Osteocyte (in vitro differentiated cells): ENCODE data around the gene ASXL1. TPM values are rescaled to one million over a fixed set of nuclear protein-coding genes. Genes with fewer than 3 reads are reported as not detected.

Source experiments
- DNase-seq: peaks from one replicate; pipeline ENCODE4 v3.0.0; 2021; ENCODE audit warnings: mixed read lengths; ENCODE audit not compliant: unreplicated experiment; ENCODE audit errors: extremely low spot score
- H3K27ac Mint-ChIP-seq: one replicate; pipeline ENCODE4 v1.8.0; 2021; ENCODE audit warnings: mild to moderate bottlenecking, mixed read lengths; ENCODE audit not compliant: unreplicated experiment
- H3K27me3 Mint-ChIP-seq: one replicate; pipeline ENCODE4 v1.8.0; 2021; ENCODE audit warnings: mixed read lengths; ENCODE audit not compliant: unreplicated experiment
- H3K36me3 Mint-ChIP-seq: one replicate; pipeline ENCODE4 v1.8.0; 2021; ENCODE audit warnings: mixed read lengths; ENCODE audit not compliant: unreplicated experiment
- H3K4me1 Mint-ChIP-seq: one replicate; pipeline ENCODE4 v1.8.0; 2021; ENCODE audit warnings: mixed read lengths; ENCODE audit not compliant: unreplicated experiment
- H3K4me3 Mint-ChIP-seq: one replicate; pipeline ENCODE4 v1.8.0; 2021; ENCODE audit warnings: mild to moderate bottlenecking, moderate library complexity, mixed read lengths; ENCODE audit not compliant: unreplicated experiment
- H3K9me3 Mint-ChIP-seq: one replicate; pipeline ENCODE4 v1.8.0; 2021; ENCODE audit warnings: mixed read lengths; ENCODE audit not compliant: unreplicated experiment
- total RNA-seq: library from RNA; stranded (reverse); gene quantifications from 2 replicates; pipeline ENCODE4 v1.2.1, GENCODE V29; 2021
- TF ChIP-seq, protein P1 (sequence below): fragments of 200-600 bp; sonication (generic); IDR thresholded peaks from 2 replicates; pipeline ENCODE4 v1.5.0; 2021; ENCODE audit warnings: antibody characterized with exemption, mild to moderate bottlenecking, moderate library complexity

Gene ASXL1
- total RNA-seq, 1 donor from 2014 or later, result 76.8 TPM

GRCh38 chr20:32442630-32443373 is 84.7 kb downstream of the ASXL1 start:
- no peaks in the 10 kb centered on the region for H3K27me3 Mint-ChIP-seq
- H3K4me1 Mint-ChIP-seq, result peaks cover 24% of the 10 kb centered on the region
- peaks cover 29% of the 10 kb centered on the region for H3K36me3 Mint-ChIP-seq
- H3K27ac Mint-ChIP-seq, result no peak overlapping the region
- DNase-seq, result no peak
- H3K4me3 Mint-ChIP-seq, result no peak overlapping the region
- TF ChIP-seq, protein P1, sequence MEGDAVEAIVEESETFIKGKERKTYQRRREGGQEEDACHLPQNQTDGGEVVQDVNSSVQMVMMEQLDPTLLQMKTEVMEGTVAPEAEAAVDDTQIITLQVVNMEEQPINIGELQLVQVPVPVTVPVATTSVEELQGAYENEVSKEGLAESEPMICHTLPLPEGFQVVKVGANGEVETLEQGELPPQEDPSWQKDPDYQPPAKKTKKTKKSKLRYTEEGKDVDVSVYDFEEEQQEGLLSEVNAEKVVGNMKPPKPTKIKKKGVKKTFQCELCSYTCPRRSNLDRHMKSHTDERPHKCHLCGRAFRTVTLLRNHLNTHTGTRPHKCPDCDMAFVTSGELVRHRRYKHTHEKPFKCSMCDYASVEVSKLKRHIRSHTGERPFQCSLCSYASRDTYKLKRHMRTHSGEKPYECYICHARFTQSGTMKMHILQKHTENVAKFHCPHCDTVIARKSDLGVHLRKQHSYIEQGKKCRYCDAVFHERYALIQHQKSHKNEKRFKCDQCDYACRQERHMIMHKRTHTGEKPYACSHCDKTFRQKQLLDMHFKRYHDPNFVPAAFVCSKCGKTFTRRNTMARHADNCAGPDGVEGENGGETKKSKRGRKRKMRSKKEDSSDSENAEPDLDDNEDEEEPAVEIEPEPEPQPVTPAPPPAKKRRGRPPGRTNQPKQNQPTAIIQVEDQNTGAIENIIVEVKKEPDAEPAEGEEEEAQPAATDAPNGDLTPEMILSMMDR, result no peak
- no peaks in the 10 kb centered on the region for H3K9me3 Mint-ChIP-seq

GRCh38 chr20:32443386-32443974 is 85.3 kb downstream of the ASXL1 start:
- H3K27ac Mint-ChIP-seq, result no peak overlapping the region
- no peak overlapping the region for H3K4me3 Mint-ChIP-seq
- TF ChIP-seq, protein P1, result no peak
- no peak for DNase-seq
- no peaks in the 10 kb centered on the region for H3K27me3 Mint-ChIP-seq
- H3K4me1 Mint-ChIP-seq, result peaks cover 24% of the 10 kb centered on the region
- no peaks in the 10 kb centered on the region for H3K9me3 Mint-ChIP-seq
- H3K36me3 Mint-ChIP-seq, result peaks cover 30% of the 10 kb centered on the region

- Mint-ChIP-seq H3K4me1 (peaks cover 24% of the 10 kb centered on the region), H3K27me3 (no peaks in the 10 kb centered on the region), H3K27ac (peak overlapping the region; percentile 32), H3K9me3 (no peaks in the 10 kb centered on the region), H3K36me3 (peaks cover 30% of the 10 kb centered on the region), H3K4me3 (no peak overlapping the region)
- TF ChIP-seq, protein P1, result no peak
- no peak for DNase-seq
Observed at GRCh38 chr20:32444474-32445220, 86.5 kb downstream of the ASXL1 start.

GRCh38 chr20:32445539-32446273 is 87.6 kb downstream of the ASXL1 start:
- H3K4me1 Mint-ChIP-seq, result peaks cover 24% of the 10 kb centered on the region
- TF ChIP-seq, protein P1, result no peak
- peaks cover 32% of the 10 kb centered on the region for H3K36me3 Mint-ChIP-seq
- no peak for DNase-seq
- H3K27ac Mint-ChIP-seq, result peak overlapping the region; percentile 32
- no peak overlapping the region for H3K4me3 Mint-ChIP-seq
- H3K27me3 Mint-ChIP-seq, result no peaks in the 10 kb centered on the region
- H3K9me3 Mint-ChIP-seq, result no peaks in the 10 kb centered on the region
